ENCODE measurements around the gene SHC4. TPM values are rescaled to one million over a fixed set of nuclear protein-coding genes. Genes with fewer than 3 reads are reported as not detected.

SHC4 gene
- total RNA-seq, 1 donor from 2014 or later = 0.68 TPM

DNA sequence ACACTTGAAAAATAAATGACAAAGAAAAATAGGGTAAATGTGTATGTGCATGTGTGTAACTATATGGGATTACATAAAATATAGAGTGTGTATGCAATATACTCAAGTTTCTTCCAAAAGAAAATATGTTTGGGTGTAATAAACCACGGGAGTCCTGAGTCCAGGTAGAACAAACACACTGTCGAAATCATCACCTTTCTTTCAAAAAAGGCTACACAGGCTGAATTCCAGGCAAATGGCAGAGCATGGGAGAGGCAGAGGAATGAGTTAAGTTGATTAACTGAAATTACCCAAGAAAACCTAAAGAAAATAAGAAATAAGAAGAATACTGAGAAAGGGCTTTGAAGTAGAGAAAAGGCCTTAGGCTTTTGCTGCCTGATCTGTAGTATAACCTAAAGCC, 179.0 kb downstream of the SHC4 start:
- H3K27ac ChIP-seq = no peak overlapping the region
- H3K4me3 ChIP-seq = no peak overlapping the region
- intact Hi-C loops (cut with DNase I) = no loop called here
- ATAC-seq = no peak
- peaks cover 12% of the 10 kb centered on the region for H3K36me3 ChIP-seq
- no peak for TF ChIP-seq CTCF (IDR thresholded peaks at IDR 0.05)
- no peaks in the 10 kb centered on the region for H3K9me3 ChIP-seq
- no peaks in the 10 kb centered on the region for H3K27me3 ChIP-seq (ENCODE audit: low read depth)
- no peaks in the 10 kb centered on the region for H3K4me1 ChIP-seq
- DNase-seq = no peak

- no peak for ATAC-seq
- intact Hi-C loops (cut with DNase I) = no loop called here
- Histone ChIP-seq H3K4me3 (no peak overlapping the region), H3K4me1 (no peaks in the 10 kb centered on the region), H3K9me3 (no peaks in the 10 kb centered on the region), H3K27me3 (ENCODE audit: low read depth) (no peaks in the 10 kb centered on the region), H3K36me3 (peaks cover 7% of the 10 kb centered on the region), H3K27ac (no peak overlapping the region)
- no peak for DNase-seq
- no peak for TF ChIP-seq CTCF (IDR thresholded peaks at IDR 0.05)
These were observed 180.8 kb downstream of the SHC4 start for GRCh38 chr15:48782911-48783310.

DNA sequence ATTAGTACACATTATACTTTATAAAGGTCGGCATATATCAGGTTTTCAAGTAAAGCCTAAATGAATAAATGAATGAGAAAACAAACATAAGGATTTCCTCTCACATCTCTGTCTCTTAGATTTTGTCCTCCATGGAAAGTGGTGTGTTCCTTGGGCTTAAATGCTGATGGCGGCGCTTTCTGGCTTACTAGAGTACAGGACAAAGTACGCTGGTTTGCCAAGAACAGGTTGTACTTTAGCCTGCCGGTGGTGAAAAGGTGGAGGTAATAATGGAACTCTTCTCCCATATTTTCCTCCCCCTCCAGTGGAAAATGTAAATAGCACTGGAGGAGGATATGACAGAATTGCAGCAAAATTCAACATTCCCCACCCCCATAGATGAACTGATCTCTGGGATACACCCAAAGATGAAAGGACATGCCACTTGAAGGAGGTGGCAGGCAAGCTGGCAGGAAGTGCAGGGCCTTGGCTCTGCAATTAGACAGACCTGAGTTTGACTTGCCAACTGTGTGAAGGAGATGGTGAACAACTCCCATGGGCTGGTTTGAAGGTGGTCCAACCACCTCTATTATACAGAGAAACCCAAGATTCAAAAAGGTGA, 182.1 kb downstream of the SHC4 start:
- Histone ChIP-seq H3K9me3 (no peaks in the 10 kb centered on the region), H3K4me3 (no peak overlapping the region), H3K27me3 (ENCODE audit: low read depth) (no peaks in the 10 kb centered on the region), H3K27ac (no peak overlapping the region), H3K4me1 (no peaks in the 10 kb centered on the region), H3K36me3 (peaks cover 7% of the 10 kb centered on the region)
- intact Hi-C loops (cut with DNase I) = no loop called here
- ATAC-seq = no peak
- no peak for DNase-seq
- TF ChIP-seq CTCF (IDR thresholded peaks at IDR 0.05) = no peak

DNA sequence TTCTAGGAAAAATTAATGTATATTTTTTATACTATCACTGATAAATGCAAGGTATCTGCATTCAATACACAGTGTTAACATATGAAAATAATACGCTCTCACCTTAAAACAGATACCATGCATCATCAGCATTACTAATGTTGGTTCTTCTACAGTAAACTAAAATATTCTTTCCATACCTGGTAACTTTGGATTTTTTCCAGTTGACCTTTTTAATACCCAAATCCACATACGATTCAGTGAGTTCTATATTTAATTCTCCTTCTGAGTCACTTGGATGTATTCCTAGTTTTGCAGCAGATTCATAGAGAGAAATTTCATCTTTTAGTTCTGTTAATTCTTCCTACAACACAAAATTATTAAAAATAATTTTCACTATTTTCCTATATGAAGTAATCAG, 182.7 kb downstream of the SHC4 start:
- H3K4me3 ChIP-seq = no peak overlapping the region
- no peaks in the 10 kb centered on the region for H3K4me1 ChIP-seq
- ATAC-seq (no peak), DNase-seq (no peak)
- TF ChIP-seq CTCF (IDR thresholded peaks at IDR 0.05) = no peak
- H3K9me3 ChIP-seq = no peaks in the 10 kb centered on the region
- intact Hi-C loops (cut with DNase I) = no loop called here
- H3K27ac ChIP-seq = no peak overlapping the region
- H3K27me3 ChIP-seq (ENCODE audit: low read depth) = no peaks in the 10 kb centered on the region
- peaks cover 7% of the 10 kb centered on the region for H3K36me3 ChIP-seq

- H3K36me3 ChIP-seq = peaks cover 7% of the 10 kb centered on the region
- H3K4me3 ChIP-seq = no peak overlapping the region
- no peak for DNase-seq
- no peaks in the 10 kb centered on the region for H3K9me3 ChIP-seq
- intact Hi-C loops (cut with DNase I) = no loop called here
- no peak for TF ChIP-seq CTCF (IDR thresholded peaks at IDR 0.05)
- no peak overlapping the region for H3K27ac ChIP-seq
- no peak for ATAC-seq
- no peaks in the 10 kb centered on the region for H3K27me3 ChIP-seq (ENCODE audit: low read depth)
- H3K4me1 ChIP-seq = no peaks in the 10 kb centered on the region
These were observed 185.4 kb downstream of the SHC4 start for GRCh38 chr15:48778331-48778730.
